Islet precursor cell (in vitro differentiated cells): ENCODE data around the gene ABHD11.
"Not testable (repeated sequence)": the region's sequence is repeated elsewhere in the genome, so short reads cannot be mapped to it uniquely, and the experiment has no call there.

Experiments
- DNase-seq: peaks from one replicate; pipeline ENCODE4 v3.0.0-alpha.2; 2018

Gene ABHD11

GRCh38 chr7:73738612-73739386, at the start of gene ABHD11:
TSS of gene ABHD11 (minus strand) at chr7:73738802. CDS start at chr7:73738770, 32 bp downstream.
- peak; percentile 99 for DNase-seq

GRCh38 chr7:73787786-73788048, 49.1 kb upstream of the ABHD11 start:
- not testable (repeated sequence) for DNase-seq

GRCh38 chr7:73786588-73786987, 48.0 kb upstream of the ABHD11 start:
- no peak for DNase-seq

- no peak for DNase-seq
Measured at GRCh38 chr7:73779517-73779916, 40.9 kb upstream of the ABHD11 start.

GRCh38 chr7:73778801-73779389, 40.3 kb upstream of the ABHD11 start:
- no peak for DNase-seq

GRCh38 chr7:73774923-73775322, 36.3 kb upstream of the ABHD11 start:
- DNase-seq = no peak

GRCh38 chr7:73773700-73774517, 35.3 kb upstream of the ABHD11 start:
- DNase-seq = no peak

- DNase-seq = no peak
Measured at GRCh38 chr7:73770860-73771670, 32.5 kb upstream of the ABHD11 start.

- peak; percentile 94 for DNase-seq
Measured at GRCh38 chr7:73770002-73770859, 31.6 kb upstream of the ABHD11 start, which contains the start of gene CLDN3. TSS of gene CLDN3 (minus strand) at chr7:73770270. CDS start at chr7:73770049, 221 bp downstream.

GRCh38 chr7:73769481-73770001, 30.9 kb upstream of the ABHD11 start:
- no peak for DNase-seq

GRCh38 chr7:73768641-73769480, 30.3 kb upstream of the ABHD11 start:
- no peak for DNase-seq

- DNase-seq = no peak
Measured at GRCh38 chr7:73766556-73767229, 28.1 kb upstream of the ABHD11 start.

- no peak for DNase-seq
Measured at GRCh38 chr7:73762659-73762999, 24.0 kb upstream of the ABHD11 start.

GRCh38 chr7:73761854-73762658, 23.5 kb upstream of the ABHD11 start:
- no peak for DNase-seq

GRCh38 chr7:73758581-73759138, 20.1 kb upstream of the ABHD11 start:
- DNase-seq = no peak

GRCh38 chr7:73749931-73750776, 11.6 kb upstream of the ABHD11 start:
- no peak for DNase-seq

GRCh38 chr7:73746378-73746777, 7.8 kb upstream of the ABHD11 start:
- DNase-seq = no peak
